H4 (cell line): ENCODE measurements around the gene CCDC13. TPM values are rescaled to one million over a fixed set of nuclear protein-coding genes. Genes with fewer than 3 reads are reported as not detected.
A peak's percentile ranks its signal among the peaks of the same experiment; 100 is the strongest.
"Not testable (repeated sequence)": the region's sequence is repeated elsewhere in the genome, so short reads cannot be mapped to it uniquely, and the experiment has no call there.

Source experiments
- DNase-seq: peaks from one replicate; pipeline ENCODE4 v3.0.0-alpha.2; 2015; ENCODE audit warnings: low spot score
- total RNA-seq: library from RNA; depleted of rRNA; stranded (reverse); fragments of >200 nt; shearing (Covaris generic); gene quantifications from 2 replicates; pipeline ENCODE4 v1.2.3, GENCODE V29; 2014; rRNA removed

CCDC13 gene
- not detected in 2 replicates for total RNA-seq

- peak; percentile 83 for DNase-seq
These were observed at the start of gene CCDC13 for GRCh38 chr3:42772670-42773408. Gene CCDC13 (minus strand): TSS chr3:42773253. CDS start chr3:42758345, 14,908 bp downstream.

GRCh38 chr3:42822828-42823227 lies 49.8 kb upstream of the CCDC13 start:
- no peak for DNase-seq

GRCh38 chr3:42820746-42821051 lies 47.6 kb upstream of the CCDC13 start:
- no peak for DNase-seq

GRCh38 chr3:42819351-42819965 lies 46.4 kb upstream of the CCDC13 start:
- peak; percentile 18 for DNase-seq

- DNase-seq = no peak
These were observed 42.8 kb upstream of the CCDC13 start for GRCh38 chr3:42815826-42816225.

GRCh38 chr3:42814914-42815507 lies 42.0 kb upstream of the CCDC13 start:
- DNase-seq = no peak

GRCh38 chr3:42814246-42814645 lies 41.2 kb upstream of the CCDC13 start:
- DNase-seq = no peak

GRCh38 chr3:42811118-42811883 lies 38.2 kb upstream of the CCDC13 start:
- not testable (repeated sequence) for DNase-seq

- DNase-seq = not testable (repeated sequence)
These were observed 37.7 kb upstream of the CCDC13 start for GRCh38 chr3:42810706-42811105.

GRCh38 chr3:42809202-42809601 lies 36.1 kb upstream of the CCDC13 start, which contains the start of gene ACKR2:
Gene ACKR2 (plus strand): TSS chr3:42809445. CDS start chr3:42864503, 55,058 bp downstream.
- DNase-seq = no peak

- DNase-seq = no peak
These were observed 34.9 kb upstream of the CCDC13 start for GRCh38 chr3:42807929-42808328.

- DNase-seq = no peak
These were observed 32.2 kb upstream of the CCDC13 start for GRCh38 chr3:42805141-42805821.

GRCh38 chr3:42804831-42805132 lies 31.7 kb upstream of the CCDC13 start:
- DNase-seq = no peak

GRCh38 chr3:42804106-42804830 lies 31.2 kb upstream of the CCDC13 start, which contains the start of gene HIGD1A:
Gene HIGD1A (minus strand): TSS chr3:42804490. CDS start chr3:42794253, 10,237 bp downstream.
- DNase-seq = peak; percentile 84

- no peak for DNase-seq
These were observed 30.5 kb upstream of the CCDC13 start for GRCh38 chr3:42803414-42804105.

GRCh38 chr3:42802876-42803413 lies 29.9 kb upstream of the CCDC13 start:
- no peak for DNase-seq

- DNase-seq = no peak
These were observed 28.7 kb upstream of the CCDC13 start for GRCh38 chr3:42801784-42802183.

- no peak for DNase-seq
These were observed 28.1 kb upstream of the CCDC13 start for GRCh38 chr3:42801048-42801620.

GRCh38 chr3:42800251-42800650 lies 27.2 kb upstream of the CCDC13 start:
- no peak for DNase-seq

GRCh38 chr3:42799376-42799775 lies 26.3 kb upstream of the CCDC13 start:
- no peak for DNase-seq
